Measurements from ENCODE around the gene AFDN. TPM values are rescaled to one million over a fixed set of nuclear protein-coding genes. Genes with fewer than 3 reads are reported as not detected.

The AFDN gene
- total and polyA plus RNA-seq, 2 donors (not counting 1 experiment from before 2014, with no cell fraction given) = 21.0 to 57.1 TPM

- Histone ChIP-seq H2AFZ (ENCODE audit: low read length) (no peak overlapping the region), H3K4me2 (ENCODE audit: extremely low read depth, insufficient read depth, low read length) (no peak overlapping the region), H3K9me3 (ENCODE audit: control insufficient read depth, insufficient read depth, low read depth, low read length) (no peaks in the 10 kb centered on the region), H3K27ac (ENCODE audit: insufficient read depth, low read length) (no peak overlapping the region), H3K79me2 (ENCODE audit: control insufficient read depth, insufficient read depth, low read length) (no peaks in the 10 kb centered on the region), H3K36me3 (ENCODE audit: control insufficient read depth, insufficient read depth, low read length) (no peaks in the 10 kb centered on the region), H4K20me1 (ENCODE audit: control insufficient read depth, extremely low read depth, insufficient read depth, low read length) (no peaks in the 10 kb centered on the region), H3K27me3 (ENCODE audit: control insufficient read depth, insufficient read depth, low read length) (no peaks in the 10 kb centered on the region), H3K4me1 (ENCODE audit: control insufficient read depth, extremely low read depth, insufficient read depth, low read length) (no peaks in the 10 kb centered on the region), H3K4me3 (replicated peaks in 1 of 4; ENCODE audit: control extremely low read depth in 1 of 4, insufficient read depth in 1 of 4, low read depth in 3 of 4, low read length in 4 of 4) (peak overlapping the region in 1 of 4 experiments; percentile 47), H3K9ac (ENCODE audit: insufficient read depth, low read length) (no peak overlapping the region)
- no peak for DNase-seq (ENCODE audit: low read depth in 2 of 2)
- TF ChIP-seq EZH2 (IDR thresholded peaks at IDR 0.05; ENCODE audit: low read length, missing control alignments) (no peak), CTCF (conservative IDR thresholded peaks at IDR 0.05 in 1 of 2, IDR thresholded peaks at IDR 0.05 in 1 of 2; ENCODE audit: low read depth in 1 of 2, low read length in 2 of 2) (no peak)
Measured at GRCh38 chr6:167932468-167933276, 106.0 kb downstream of the AFDN start.

- Histone ChIP-seq H2AFZ (ENCODE audit: low read length) (no peak overlapping the region), H3K79me2 (ENCODE audit: control insufficient read depth, insufficient read depth, low read length) (no peaks in the 10 kb centered on the region), H3K4me1 (ENCODE audit: control insufficient read depth, extremely low read depth, insufficient read depth, low read length) (no peaks in the 10 kb centered on the region), H3K27ac (ENCODE audit: insufficient read depth, low read length) (no peak overlapping the region), H3K9me3 (ENCODE audit: control insufficient read depth, insufficient read depth, low read depth, low read length) (no peaks in the 10 kb centered on the region), H3K4me2 (ENCODE audit: extremely low read depth, insufficient read depth, low read length) (no peak overlapping the region), H3K9ac (ENCODE audit: insufficient read depth, low read length) (no peak overlapping the region), H3K4me3 (replicated peaks in 1 of 4; ENCODE audit: control extremely low read depth in 1 of 4, insufficient read depth in 1 of 4, low read depth in 3 of 4, low read length in 4 of 4) (peak overlapping the region in 1 of 4 experiments; percentile 47), H4K20me1 (ENCODE audit: control insufficient read depth, extremely low read depth, insufficient read depth, low read length) (no peaks in the 10 kb centered on the region), H3K27me3 (ENCODE audit: control insufficient read depth, insufficient read depth, low read length) (no peaks in the 10 kb centered on the region), H3K36me3 (ENCODE audit: control insufficient read depth, insufficient read depth, low read length) (no peaks in the 10 kb centered on the region)
- DNase-seq (ENCODE audit: low read depth in 2 of 2) = no peak
- TF ChIP-seq CTCF (conservative IDR thresholded peaks at IDR 0.05 in 1 of 2, IDR thresholded peaks at IDR 0.05 in 1 of 2; ENCODE audit: low read depth in 1 of 2, low read length in 2 of 2) (no peak), EZH2 (IDR thresholded peaks at IDR 0.05; ENCODE audit: low read length, missing control alignments) (no peak)
Measured at GRCh38 chr6:167933290-167933689, 106.6 kb downstream of the AFDN start.

GRCh38 chr6:167933847-167934246 lies 107.1 kb downstream of the AFDN start:
- no peak for TF ChIP-seq CTCF (conservative IDR thresholded peaks at IDR 0.05 in 1 of 2, IDR thresholded peaks at IDR 0.05 in 1 of 2; ENCODE audit: low read depth in 1 of 2, low read length in 2 of 2)
- TF ChIP-seq EZH2 (IDR thresholded peaks at IDR 0.05; ENCODE audit: low read length, missing control alignments) = no peak

More at GRCh38 chr6:167933847-167934246, 107.1 kb downstream of the AFDN start:
- H3K36me3 ChIP-seq (ENCODE audit: control insufficient read depth, insufficient read depth, low read length) = no peaks in the 10 kb centered on the region
- no peaks in the 10 kb centered on the region for H3K79me2 ChIP-seq (ENCODE audit: control insufficient read depth, insufficient read depth, low read length)
- no peak overlapping the region for H3K4me2 ChIP-seq (ENCODE audit: extremely low read depth, insufficient read depth, low read length)
- no peaks in the 10 kb centered on the region for H4K20me1 ChIP-seq (ENCODE audit: control insufficient read depth, extremely low read depth, insufficient read depth, low read length)
- H2AFZ ChIP-seq (ENCODE audit: low read length) = no peak overlapping the region
- no peak overlapping the region for H3K27ac ChIP-seq (ENCODE audit: insufficient read depth, low read length)
- H3K9me3 ChIP-seq (ENCODE audit: control insufficient read depth, insufficient read depth, low read depth, low read length) = no peaks in the 10 kb centered on the region
- H3K27me3 ChIP-seq (ENCODE audit: control insufficient read depth, insufficient read depth, low read length) = no peaks in the 10 kb centered on the region
- no peak overlapping the region for H3K9ac ChIP-seq (ENCODE audit: insufficient read depth, low read length)
- DNase-seq (ENCODE audit: low read depth in 2 of 2) = no peak
- H3K4me3 ChIP-seq (replicated peaks in 1 of 4; ENCODE audit: control extremely low read depth in 1 of 4, insufficient read depth in 1 of 4, low read depth in 3 of 4, low read length in 4 of 4) = peak overlapping the region in 1 of 4 experiments; percentile 47
- no peaks in the 10 kb centered on the region for H3K4me1 ChIP-seq (ENCODE audit: control insufficient read depth, extremely low read depth, insufficient read depth, low read length)
